K562 (cell line): Measurements from ENCODE around the gene DCAF17. TPM values are rescaled to one million over a fixed set of nuclear protein-coding genes. Genes with fewer than 3 reads are reported as not detected.

Source experiments
- CLOCK ChIP-seq: fragments of 250-450 bp; sonication (Bioruptor Pico); IDR thresholded peaks from 2 replicates; pipeline ENCODE4 v1.4.0; 2020; ENCODE audit warnings: mild to moderate bottlenecking, moderate library complexity, borderline replicate concordance
- E2F1 ChIP-seq: sonication (generic); formaldehyde crosslinking; IDR thresholded peaks from 2 replicates; pipeline ENCODE4 v1.8.1; 2023; ENCODE audit warnings: mild to moderate bottlenecking, missing genetic modification reagents, moderate library complexity
- ETV6 ChIP-seq, 3 experiments: fragments of 150-350 bp in 1 of 3; sonication (generic) in 1 of 3; formaldehyde crosslinking in 1 of 3; IDR thresholded peaks; 2 replicates each; pipeline versions ENCODE4 v1.6.1 to v1.8.0; 2014 to 2022; ENCODE audit warnings: borderline replicate concordance in 2 of 3, low read depth in 2 of 3, antibody characterized with exemption in 1 of 3, low read length in 1 of 3, mild to moderate bottlenecking in 1 of 3, missing genetic modification reagents in 1 of 3
- ILK ChIP-seq: fragments of 450-650 bp; IDR thresholded peaks from 2 replicates; pipeline ENCODE4 v1.6.1; 2016; ENCODE audit warnings: missing genetic modification characterization, low read depth, mild to moderate bottlenecking, missing compliant biosample characterization, moderate library complexity, borderline replicate concordance
- MECOM ChIP-seq: fragments of 250-450 bp; sonication (Bioruptor Pico); IDR thresholded peaks from 2 replicates; pipeline ENCODE4 v1.8.0; 2022; ENCODE audit warnings: inconsistent platforms
- MYC ChIP-seq, 2 experiments: fragments of 250-450 bp in 1 of 2; sonication (Bioruptor Pico) in 1 of 2; IDR thresholded peaks; 2 replicates each; pipeline versions ENCODE4 v1.5.1 to v1.6.1; 2012 to 2021; ENCODE audit warnings: low read depth in 2 of 2, borderline replicate concordance in 1 of 2, improper control_type of control experiment in 1 of 2, low read length in 1 of 2, mild to moderate bottlenecking in 1 of 2, moderate library complexity in 1 of 2
- REST ChIP-seq, 2 experiments: fragments of 450-650 bp; formaldehyde crosslinking in 1 of 2; IDR thresholded peaks; 2 replicates each; pipeline versions ENCODE4 v1.4.0 to v1.6.1; 2014 to 2020; ENCODE audit warnings: mild to moderate bottlenecking in 2 of 2, borderline replicate concordance in 1 of 2, low read depth in 1 of 2
- STAG1 ChIP-seq: sonication (generic); formaldehyde crosslinking; IDR thresholded peaks from 2 replicates; pipeline ENCODE4 v1.5.0; 2020; ENCODE audit warnings: missing genetic modification reagents, borderline replicate concordance
- ZFP91 ChIP-seq: sonication (generic); formaldehyde crosslinking; IDR thresholded peaks from 2 replicates; pipeline ENCODE4 v1.8.0; 2022; ENCODE audit warnings: mild to moderate bottlenecking, missing genetic modification reagents
- polyA plus RNA-seq, 8 experiments: library from polyadenylated mRNA; depleted of rRNA in 4 of 8; stranded (reverse) in 5 of 8; unstranded in 3 of 8; fragments of >200 nt; fragmentation: Nextera tagmentation in 2 of 8; fragmentation: Illumina TruSeq in 1 of 8; extraction: Ambion mirVana in 2 of 8; extraction: Trizol in 1 of 8; gene quantifications; 2 replicates each; pipeline versions ENCODE4 v1.2.1 to v1.2.3, GENCODE V29; 2011 to 2014; ENCODE audit warnings: inconsistent platforms in 1 of 8, missing spikeins in 1 of 8
- total RNA-seq, 7 experiments: library from RNA; depleted of rRNA in 6 of 7; stranded (reverse); fragments of >200 nt in 6 of 7; fragmentation: Illumina TruSeq in 2 of 7; extraction: Trizol in 2 of 7; gene quantifications; 2 replicates each; pipeline versions ENCODE4 v1.2.1 to v1.2.3, GENCODE V29; 2011 to 2021; ENCODE audit warnings: low replicate concordance in 1 of 7

The DCAF17 gene
- total and polyA plus RNA-seq, 9 of the 15 experiments (the other 6 are each of a cell fraction or from before 2014, with no cell fraction given) = 10.0 to 38.5 (median 27.1) TPM

DNA sequence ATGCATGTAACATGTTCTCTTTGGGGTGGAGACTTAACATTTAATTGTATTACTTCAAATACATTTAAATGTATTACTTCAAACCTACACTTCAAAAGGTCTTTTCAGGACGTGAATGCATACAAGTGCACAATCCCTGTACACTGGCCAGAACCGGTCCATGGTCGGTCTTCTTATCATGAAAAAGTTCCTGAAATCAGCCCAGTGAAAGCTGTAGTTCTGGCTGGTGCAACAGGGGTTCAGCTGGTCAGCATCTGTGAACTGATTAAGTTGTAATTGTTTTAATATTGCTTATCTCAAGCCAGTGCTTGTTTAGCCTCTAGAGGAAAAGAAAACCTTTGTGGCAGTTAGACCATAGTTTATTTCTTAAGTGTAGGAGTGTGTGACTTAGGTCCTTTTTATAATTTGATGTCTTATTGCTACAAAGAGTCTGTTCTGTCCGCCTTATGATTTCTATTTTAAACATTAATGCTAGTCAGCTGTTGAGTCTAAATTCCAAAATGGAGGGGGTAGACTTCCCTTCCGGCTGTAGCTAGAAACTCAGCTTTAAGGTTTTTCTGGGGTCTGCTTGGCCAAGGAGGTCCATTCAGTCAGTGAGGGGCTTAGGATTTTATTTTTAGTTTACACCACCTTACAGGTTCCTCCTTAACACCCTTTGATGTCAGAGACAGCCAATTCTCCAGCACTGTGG, 87.5 kb downstream of the DCAF17 start (continued):
- no peak for TF ChIP-seq MYC (IDR thresholded peaks at IDR 0.05; ENCODE audit: low read depth, low read length)
- TF ChIP-seq MYC (CRISPR knock-in tag; IDR thresholded peaks at IDR 0.05; ENCODE audit: borderline replicate concordance, low read depth) = no peak
- TF ChIP-seq MECOM (CRISPR knock-in tag) = 0 out of 2 replicates have a peak, but pooled peaks have one; percentile 83
- no peak for TF ChIP-seq ZFP91
- peak; percentile 97 for TF ChIP-seq REST (IDR thresholded peaks at IDR 0.05; ENCODE audit: borderline replicate concordance)
- no peak for TF ChIP-seq REST (CRISPR knock-in tag; IDR thresholded peaks at IDR 0.05; ENCODE audit: low read depth)
- TF ChIP-seq ILK (tag) = no peak
- no peak for TF ChIP-seq ETV6 (IDR thresholded peaks at IDR 0.05; ENCODE audit: borderline replicate concordance in 1 of 2, low read depth in 2 of 2, low read length in 1 of 2)
- no peak for TF ChIP-seq ETV6 (CRISPR knock-in tag; IDR thresholded peaks at IDR 0.05; ENCODE audit: borderline replicate concordance)
- TF ChIP-seq STAG1 (CRISPR knock-in tag) = no peak
- TF ChIP-seq CLOCK (CRISPR knock-in tag) = no peak
- no peak for TF ChIP-seq E2F1 (CRISPR knock-in tag)
